Measurements from ENCODE around the gene TMEM269.
"Not testable (repeated sequence)": the region's sequence is repeated elsewhere in the genome, so short reads cannot be mapped to it uniquely, and the experiment has no call there.

TMEM269 gene

DNA sequence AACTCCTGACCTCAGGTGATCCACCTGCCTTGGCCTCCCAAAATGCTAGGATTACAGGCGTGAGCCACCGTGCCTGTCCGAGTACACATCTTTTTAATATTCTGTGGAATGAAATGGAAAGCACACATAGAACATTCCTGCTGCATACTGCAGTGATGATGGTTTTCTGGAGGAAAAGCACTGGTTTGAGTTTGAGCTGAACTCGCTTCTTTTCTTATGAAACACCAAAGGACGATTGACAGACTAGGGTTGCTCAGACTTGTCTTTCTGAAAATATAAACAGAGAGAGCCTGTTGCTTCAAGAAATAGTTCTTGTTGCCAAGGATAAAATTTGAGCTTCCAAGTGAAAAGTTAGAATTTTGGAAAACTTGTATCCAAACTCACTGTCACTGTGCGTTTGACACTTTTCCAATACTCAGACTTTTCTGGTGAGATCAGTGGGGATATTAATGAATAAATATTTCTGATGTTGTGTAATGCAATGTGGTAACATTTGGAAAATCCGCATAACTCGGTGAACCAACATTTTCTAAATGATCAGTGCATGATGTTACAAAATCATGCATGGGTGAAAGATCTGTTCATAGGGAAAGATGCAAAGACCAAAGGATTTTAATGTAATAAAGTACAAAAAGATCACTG lies 17.2 kb downstream of the TMEM269 start:
- DNase-seq (ENCODE audit: low spot score) (no peak), ATAC-seq (ENCODE audit: low read depth) (no peak)
- no peaks in the 10 kb centered on the region for H3K9me3 ChIP-seq (ENCODE audit: severe bottlenecking)
- TF ChIP-seq, protein P1, sequence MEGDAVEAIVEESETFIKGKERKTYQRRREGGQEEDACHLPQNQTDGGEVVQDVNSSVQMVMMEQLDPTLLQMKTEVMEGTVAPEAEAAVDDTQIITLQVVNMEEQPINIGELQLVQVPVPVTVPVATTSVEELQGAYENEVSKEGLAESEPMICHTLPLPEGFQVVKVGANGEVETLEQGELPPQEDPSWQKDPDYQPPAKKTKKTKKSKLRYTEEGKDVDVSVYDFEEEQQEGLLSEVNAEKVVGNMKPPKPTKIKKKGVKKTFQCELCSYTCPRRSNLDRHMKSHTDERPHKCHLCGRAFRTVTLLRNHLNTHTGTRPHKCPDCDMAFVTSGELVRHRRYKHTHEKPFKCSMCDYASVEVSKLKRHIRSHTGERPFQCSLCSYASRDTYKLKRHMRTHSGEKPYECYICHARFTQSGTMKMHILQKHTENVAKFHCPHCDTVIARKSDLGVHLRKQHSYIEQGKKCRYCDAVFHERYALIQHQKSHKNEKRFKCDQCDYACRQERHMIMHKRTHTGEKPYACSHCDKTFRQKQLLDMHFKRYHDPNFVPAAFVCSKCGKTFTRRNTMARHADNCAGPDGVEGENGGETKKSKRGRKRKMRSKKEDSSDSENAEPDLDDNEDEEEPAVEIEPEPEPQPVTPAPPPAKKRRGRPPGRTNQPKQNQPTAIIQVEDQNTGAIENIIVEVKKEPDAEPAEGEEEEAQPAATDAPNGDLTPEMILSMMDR (IDR thresholded peaks at IDR 0.05; ENCODE audit: poor library complexity, severe bottlenecking): no peak
- no peaks in the 10 kb centered on the region for H3K36me3 ChIP-seq (ENCODE audit: low read depth)
- no peaks in the 10 kb centered on the region for H3K4me1 ChIP-seq (ENCODE audit: insufficient read depth, poor library complexity, severe bottlenecking)
- no peak overlapping the region for H3K4me3 ChIP-seq (ENCODE audit: severe bottlenecking)
- no peak overlapping the region for H3K27ac ChIP-seq (ENCODE audit: poor library complexity, severe bottlenecking)
- H3K27me3 ChIP-seq (ENCODE audit: insufficient read depth, poor library complexity, severe bottlenecking): no peaks in the 10 kb centered on the region

GRCh38 chr1:42806171-42806570 lies 21.4 kb downstream of the TMEM269 start:
- Histone ChIP-seq H3K4me3 (ENCODE audit: severe bottlenecking) (no peak overlapping the region), H3K27me3 (ENCODE audit: insufficient read depth, poor library complexity, severe bottlenecking) (no peaks in the 10 kb centered on the region), H3K9me3 (ENCODE audit: severe bottlenecking) (no peaks in the 10 kb centered on the region), H3K36me3 (ENCODE audit: low read depth) (no peaks in the 10 kb centered on the region), H3K27ac (ENCODE audit: poor library complexity, severe bottlenecking) (no peak overlapping the region), H3K4me1 (ENCODE audit: insufficient read depth, poor library complexity, severe bottlenecking) (no peaks in the 10 kb centered on the region)
- TF ChIP-seq, protein P1 (IDR thresholded peaks at IDR 0.05; ENCODE audit: poor library complexity, severe bottlenecking): no peak
- DNase-seq (ENCODE audit: low spot score) (no peak), ATAC-seq (ENCODE audit: low read depth) (no peak)

DNA sequence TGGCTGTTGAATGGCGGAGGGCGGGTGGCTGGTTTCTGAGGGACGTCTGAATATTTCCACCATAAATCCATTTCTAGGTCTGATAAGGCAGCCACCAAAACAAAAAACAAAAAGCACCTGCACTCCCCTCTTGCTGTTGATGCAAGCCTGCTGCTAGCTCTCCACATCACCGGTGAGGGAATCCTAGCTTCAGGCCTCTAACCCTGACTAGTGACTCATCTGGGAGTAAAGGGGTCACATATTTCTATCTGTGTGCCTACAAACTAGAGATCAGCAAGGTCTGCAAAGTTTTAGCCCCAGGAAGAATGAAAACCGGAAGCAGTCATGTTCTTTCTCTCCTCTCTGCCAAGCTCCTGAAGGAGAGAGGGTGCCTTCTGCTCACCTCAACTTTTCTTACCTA lies 21.8 kb downstream of the TMEM269 start:
- H3K27me3 ChIP-seq (ENCODE audit: insufficient read depth, poor library complexity, severe bottlenecking): no peaks in the 10 kb centered on the region
- no peak for DNase-seq (ENCODE audit: low spot score)
- ATAC-seq (ENCODE audit: low read depth): no peak
- no peaks in the 10 kb centered on the region for H3K9me3 ChIP-seq (ENCODE audit: severe bottlenecking)
- H3K4me1 ChIP-seq (ENCODE audit: insufficient read depth, poor library complexity, severe bottlenecking): no peaks in the 10 kb centered on the region
- TF ChIP-seq, protein P1 (IDR thresholded peaks at IDR 0.05; ENCODE audit: poor library complexity, severe bottlenecking): no peak
- H3K27ac ChIP-seq (ENCODE audit: poor library complexity, severe bottlenecking): no peak overlapping the region
- H3K4me3 ChIP-seq (ENCODE audit: severe bottlenecking): no peak overlapping the region
- no peaks in the 10 kb centered on the region for H3K36me3 ChIP-seq (ENCODE audit: low read depth)

- no peak for ATAC-seq (ENCODE audit: low read depth)
- Histone ChIP-seq H3K27ac (ENCODE audit: poor library complexity, severe bottlenecking) (no peak overlapping the region), H3K36me3 (ENCODE audit: low read depth) (no peaks in the 10 kb centered on the region), H3K4me1 (ENCODE audit: insufficient read depth, poor library complexity, severe bottlenecking) (no peaks in the 10 kb centered on the region), H3K4me3 (ENCODE audit: severe bottlenecking) (no peak overlapping the region), H3K27me3 (ENCODE audit: insufficient read depth, poor library complexity, severe bottlenecking) (no peaks in the 10 kb centered on the region), H3K9me3 (ENCODE audit: severe bottlenecking) (no peaks in the 10 kb centered on the region)
- TF ChIP-seq, protein P1 (IDR thresholded peaks at IDR 0.05; ENCODE audit: poor library complexity, severe bottlenecking): no peak
- DNase-seq (ENCODE audit: low spot score): no peak
Measured at GRCh38 chr1:42807056-42807668, 22.4 kb downstream of the TMEM269 start.

DNA sequence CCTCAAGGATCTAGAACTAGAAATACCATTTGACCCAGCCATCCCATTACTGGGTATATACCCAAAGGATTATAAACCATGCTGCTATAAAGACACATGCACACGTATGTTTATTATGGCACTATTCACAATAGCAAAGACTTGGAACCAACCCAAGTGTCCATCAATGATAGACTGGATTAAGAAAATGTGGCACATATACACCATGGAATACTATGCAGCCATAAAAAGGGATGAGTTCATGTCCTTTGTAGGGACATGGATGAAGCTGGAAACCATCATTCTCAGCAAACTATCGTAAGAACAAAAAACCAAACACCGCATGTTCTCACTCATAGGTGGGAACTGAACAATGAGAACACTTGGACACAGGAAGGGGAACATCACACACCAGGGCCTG lies 30.0 kb downstream of the TMEM269 start:
- not testable (repeated sequence) for H3K9me3 ChIP-seq (ENCODE audit: severe bottlenecking); H3K27me3 ChIP-seq (ENCODE audit: insufficient read depth, poor library complexity, severe bottlenecking); H3K27ac ChIP-seq (ENCODE audit: poor library complexity, severe bottlenecking); ATAC-seq (ENCODE audit: low read depth); H3K4me3 ChIP-seq (ENCODE audit: severe bottlenecking); DNase-seq (ENCODE audit: low spot score); H3K36me3 ChIP-seq (ENCODE audit: low read depth)
- H3K4me1 ChIP-seq (ENCODE audit: insufficient read depth, poor library complexity, severe bottlenecking): peaks cover 11% of the 10 kb centered on the region

Measured in RWPE2 (cell line).